Measurements from ENCODE around the gene MTCH1.

The MTCH1 gene

DNA sequence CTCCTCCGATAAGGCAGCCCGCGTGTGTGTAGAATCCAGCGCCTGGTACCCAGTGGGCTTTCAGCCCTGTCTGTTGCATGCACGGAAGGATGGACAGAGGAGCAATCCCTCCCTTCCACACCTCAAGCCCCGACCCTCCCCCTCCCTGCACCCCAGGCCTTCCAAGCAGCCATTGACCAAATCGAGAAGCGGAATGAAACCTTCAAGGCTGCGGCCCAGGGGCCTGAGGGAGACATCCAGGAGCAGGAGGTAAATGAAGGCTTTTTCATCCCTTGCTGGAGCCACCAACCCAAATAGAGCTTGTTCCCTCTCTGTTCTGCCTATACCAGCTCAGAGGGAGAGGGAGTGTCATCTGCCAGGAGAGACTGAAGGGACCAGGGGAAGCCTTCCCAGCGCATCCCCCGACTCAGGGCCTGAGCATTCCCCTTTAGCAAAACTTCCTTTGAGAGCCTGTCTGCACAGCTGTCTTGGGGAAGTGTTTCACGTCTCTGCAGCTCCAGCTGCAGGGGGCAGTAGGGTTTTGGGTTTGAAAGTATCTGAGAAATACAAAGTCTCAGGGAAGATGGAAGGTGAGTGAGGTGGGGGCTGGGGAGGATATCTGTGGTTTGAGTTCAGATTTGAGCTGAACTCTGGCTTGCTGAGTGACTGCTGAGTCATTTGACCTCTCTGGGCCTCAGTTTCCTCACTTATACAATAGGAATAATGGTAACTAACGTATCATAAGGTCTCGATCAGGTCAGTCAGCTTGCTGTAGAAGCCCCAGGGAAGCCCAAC lies 35.5 kb upstream of the MTCH1 start:
- no peaks in the 10 kb centered on the region for H3K9me3 Mint-ChIP-seq
- no peaks in the 10 kb centered on the region for H3K36me3 Mint-ChIP-seq (ENCODE audit: low read depth)
- peak overlapping the region; percentile 72 for H3K27ac Mint-ChIP-seq

DNA sequence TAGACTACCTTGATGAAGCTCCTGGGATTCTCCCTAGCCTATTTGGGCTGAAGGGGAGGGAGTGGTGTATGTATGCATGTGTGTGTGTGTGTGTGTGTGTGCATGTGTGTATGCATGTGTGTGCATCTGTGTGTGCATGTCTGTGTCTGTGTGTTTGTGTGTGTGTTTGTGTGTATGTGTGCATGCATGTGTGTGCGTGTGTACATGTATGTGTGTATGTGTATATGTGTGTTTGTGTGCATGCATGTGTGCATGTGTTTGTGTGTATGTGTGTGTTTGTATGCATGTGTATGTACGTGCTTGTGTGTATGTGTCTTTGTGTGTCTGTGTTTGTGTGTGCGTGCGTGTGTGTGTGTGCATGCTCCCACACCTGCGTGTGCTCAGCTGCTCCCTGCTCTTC lies 34.8 kb upstream of the MTCH1 start:
- Mint-ChIP-seq H3K27ac (no peak overlapping the region), H3K27me3 (no peaks in the 10 kb centered on the region)

More for the DNA sequence above, 35.5 kb upstream of the MTCH1 start:
- H3K4me1 Mint-ChIP-seq (ENCODE audit: low read depth): peaks cover 71% of the 10 kb centered on the region
- no peak overlapping the region for H3K4me3 Mint-ChIP-seq
- peak; percentile 68 for DNase-seq
- no peaks in the 10 kb centered on the region for H3K27me3 Mint-ChIP-seq

DNA sequence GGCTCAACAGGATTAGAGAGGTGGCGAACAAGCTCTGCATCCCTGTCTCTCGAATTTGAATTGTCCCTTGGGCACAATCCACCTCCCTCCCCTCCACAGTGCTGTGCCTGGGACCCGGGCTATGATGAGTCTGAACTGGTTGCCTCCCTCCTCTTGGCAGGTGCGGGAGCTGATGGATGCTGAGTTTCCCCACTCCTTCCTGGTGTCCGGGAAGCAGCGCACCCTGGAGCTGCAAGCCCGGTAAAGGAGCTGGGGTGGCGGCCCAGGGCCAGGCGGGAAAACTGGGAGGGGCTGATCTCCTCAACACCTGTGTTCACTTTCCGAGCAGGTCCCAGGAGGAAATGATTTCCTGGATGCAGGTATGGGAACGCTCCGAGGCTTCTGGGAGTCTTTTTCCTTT lies 34.4 kb upstream of the MTCH1 start:
- Mint-ChIP-seq H3K4me1 (ENCODE audit: low read depth) (peaks cover 61% of the 10 kb centered on the region), H3K4me3 (no peak overlapping the region)

More for the DNA sequence above, 34.8 kb upstream of the MTCH1 start:
- no peak for DNase-seq
- peaks cover 65% of the 10 kb centered on the region for H3K4me1 Mint-ChIP-seq (ENCODE audit: low read depth)
- H3K9me3 Mint-ChIP-seq: no peaks in the 10 kb centered on the region
- no peak overlapping the region for H3K4me3 Mint-ChIP-seq
- no peaks in the 10 kb centered on the region for H3K36me3 Mint-ChIP-seq (ENCODE audit: low read depth)

DNA sequence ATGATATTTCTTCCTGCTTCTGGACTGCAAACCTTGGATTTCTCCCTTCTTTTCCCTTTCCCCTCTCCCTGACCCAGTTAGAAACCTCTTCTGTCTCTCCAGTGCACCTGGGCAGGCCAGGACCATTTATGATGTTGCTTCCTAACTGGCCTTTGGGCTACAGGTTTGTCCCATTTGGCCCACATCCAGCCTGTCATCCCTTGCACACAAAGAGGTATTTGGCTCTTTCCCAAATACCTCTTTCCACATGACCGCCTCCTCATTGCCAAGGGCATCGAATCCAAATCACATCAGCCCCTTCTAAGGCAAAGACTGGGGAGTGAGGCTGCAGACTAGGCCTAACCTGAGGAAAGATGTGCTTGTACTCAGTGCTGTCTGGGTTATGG lies 33.1 kb upstream of the MTCH1 start:
- Mint-ChIP-seq H3K9me3 (no peaks in the 10 kb centered on the region), H3K27me3 (no peaks in the 10 kb centered on the region), H3K4me1 (ENCODE audit: low read depth) (peaks cover 50% of the 10 kb centered on the region), H3K4me3 (no peak overlapping the region), H3K27ac (peak overlapping the region; percentile 45), H3K36me3 (ENCODE audit: low read depth) (no peaks in the 10 kb centered on the region)
- no peak for DNase-seq

More for the DNA sequence above, 34.4 kb upstream of the MTCH1 start:
- Mint-ChIP-seq H3K27ac (no peak overlapping the region), H3K9me3 (no peaks in the 10 kb centered on the region), H3K27me3 (no peaks in the 10 kb centered on the region), H3K36me3 (ENCODE audit: low read depth) (no peaks in the 10 kb centered on the region)
- DNase-seq: no peak

DNA sequence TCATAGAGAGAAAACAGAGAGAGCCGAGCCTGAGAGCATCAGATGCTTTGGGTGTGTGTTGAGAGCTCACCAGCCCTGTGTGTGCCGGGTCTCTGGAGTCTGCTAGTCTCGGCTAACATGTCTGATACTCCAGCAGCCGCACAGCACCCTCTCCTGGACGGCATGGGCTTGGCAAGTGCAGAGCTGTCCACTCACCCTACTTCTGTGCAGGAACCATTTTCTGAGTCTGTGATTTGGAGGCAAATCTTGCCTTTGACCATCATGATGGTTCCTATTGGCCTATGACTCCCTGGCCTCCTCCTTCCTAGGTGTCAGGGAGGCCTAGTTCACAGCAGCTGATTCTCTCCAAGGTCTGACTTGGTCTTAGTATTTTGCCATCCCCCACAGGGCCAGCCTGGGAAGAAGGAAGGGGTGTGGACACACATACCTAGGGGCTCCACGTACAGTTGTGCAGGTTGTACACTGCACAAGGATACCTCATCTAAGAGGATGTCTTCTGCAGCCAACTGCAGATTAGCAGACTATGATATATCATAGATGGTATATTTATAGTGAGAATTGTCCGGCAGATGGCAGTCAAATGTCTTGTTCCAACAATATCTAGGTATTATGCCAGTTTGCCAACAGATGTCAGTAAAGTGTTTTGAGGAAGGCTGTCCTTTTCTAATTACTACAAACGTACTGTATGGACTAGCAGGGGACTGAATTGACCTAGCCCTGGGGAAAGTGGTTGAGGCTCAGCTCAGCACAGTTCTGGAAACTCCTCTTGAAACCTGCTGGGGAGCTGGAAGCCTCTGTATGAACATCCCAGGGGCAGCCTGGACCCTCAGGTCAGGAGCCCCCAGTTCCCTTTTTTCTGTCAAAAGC lies 32.4 kb upstream of the MTCH1 start:
- no peak overlapping the region for H3K4me3 Mint-ChIP-seq
- peaks cover 44% of the 10 kb centered on the region for H3K4me1 Mint-ChIP-seq (ENCODE audit: low read depth)

DNA sequence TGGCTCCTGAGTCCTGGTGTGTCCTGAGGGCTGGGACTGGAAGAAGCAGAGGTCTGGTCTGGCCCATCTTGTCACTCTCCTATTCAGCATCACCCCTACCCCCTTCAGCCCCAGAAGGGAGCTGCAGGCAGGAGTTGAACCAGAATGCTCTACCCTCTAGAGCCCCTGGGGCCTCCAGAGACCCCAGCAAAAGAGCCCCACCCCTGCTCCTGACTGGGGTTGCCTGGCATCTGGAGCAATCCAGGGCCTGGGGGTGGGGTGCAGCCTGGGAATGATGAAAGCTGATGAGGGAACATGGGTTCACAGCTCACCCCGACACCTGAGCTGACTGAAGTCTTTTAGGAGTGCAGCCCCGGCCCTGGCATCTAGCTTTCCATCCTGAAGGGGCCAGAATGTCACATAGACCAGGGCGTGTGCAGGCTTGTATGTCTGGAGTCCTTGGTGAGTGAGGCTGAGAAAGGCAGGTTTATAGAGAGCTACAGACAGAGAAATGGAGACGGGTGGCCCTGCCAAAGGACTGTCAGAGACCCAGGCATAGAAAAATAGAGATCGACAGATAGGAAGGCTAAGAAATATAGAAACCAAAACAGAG lies 31.7 kb upstream of the MTCH1 start:
- Mint-ChIP-seq H3K27me3 (no peaks in the 10 kb centered on the region), H3K27ac (peak overlapping the region; percentile 3), H3K36me3 (ENCODE audit: low read depth) (no peaks in the 10 kb centered on the region), H3K4me3 (no peak overlapping the region), H3K4me1 (ENCODE audit: low read depth) (peaks cover 36% of the 10 kb centered on the region), H3K9me3 (no peaks in the 10 kb centered on the region)
- DNase-seq: no peak

More for the DNA sequence above, 32.4 kb upstream of the MTCH1 start:
- Mint-ChIP-seq H3K9me3 (no peaks in the 10 kb centered on the region), H3K27ac (peak overlapping the region; percentile 45), H3K36me3 (ENCODE audit: low read depth) (no peaks in the 10 kb centered on the region), H3K27me3 (no peaks in the 10 kb centered on the region)
- peak; percentile 90 for DNase-seq

DNA sequence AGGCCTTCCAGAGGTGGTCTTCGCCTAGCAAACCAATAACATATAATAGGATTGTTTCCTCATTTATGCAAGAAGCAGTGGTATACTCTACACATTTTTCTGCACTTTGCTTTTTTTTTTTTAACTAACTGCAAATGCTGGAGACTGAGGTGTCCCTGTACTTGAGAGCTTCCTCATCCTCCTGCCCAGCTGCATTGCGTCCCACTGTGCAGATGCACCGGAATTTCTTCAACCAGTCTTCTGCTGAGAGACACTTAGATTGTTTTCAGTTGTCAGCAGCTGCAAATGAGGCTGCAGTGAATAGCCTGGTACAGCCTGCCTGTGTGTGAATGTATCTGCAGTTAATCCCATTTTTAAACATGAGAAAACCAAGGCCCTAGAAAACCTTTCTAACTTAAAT lies 31.0 kb upstream of the MTCH1 start:
- no peak for DNase-seq
- Mint-ChIP-seq H3K36me3 (ENCODE audit: low read depth) (no peaks in the 10 kb centered on the region), H3K27me3 (no peaks in the 10 kb centered on the region), H3K27ac (no peak overlapping the region), H3K4me1 (ENCODE audit: low read depth) (peaks cover 29% of the 10 kb centered on the region), H3K9me3 (no peaks in the 10 kb centered on the region), H3K4me3 (no peak overlapping the region)

DNA sequence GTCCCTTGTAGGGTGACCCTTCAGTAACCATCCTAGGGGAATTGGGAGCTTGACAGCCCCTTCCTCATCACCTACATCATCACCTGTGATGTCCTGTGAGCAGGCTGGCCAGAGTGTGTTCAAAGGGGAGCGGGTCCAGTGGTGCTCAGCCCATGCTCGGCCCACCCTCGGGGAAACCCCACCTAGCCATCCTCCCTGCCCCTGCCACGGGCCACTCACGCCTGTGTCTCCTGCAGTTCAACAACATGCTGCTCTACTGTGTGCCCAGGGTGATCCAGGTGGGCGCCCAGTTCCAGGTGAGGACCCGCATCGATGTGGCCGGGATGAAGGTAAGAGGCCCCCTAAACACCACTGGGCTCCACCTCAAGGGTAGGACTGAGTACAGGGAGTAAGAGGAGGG lies 29.5 kb upstream of the MTCH1 start:
- Mint-ChIP-seq H3K9me3 (no peaks in the 10 kb centered on the region), H3K4me3 (no peak overlapping the region), H3K27me3 (no peaks in the 10 kb centered on the region), H3K4me1 (ENCODE audit: low read depth) (peaks cover 19% of the 10 kb centered on the region), H3K27ac (no peak overlapping the region), H3K36me3 (ENCODE audit: low read depth) (no peaks in the 10 kb centered on the region)
- no peak for DNase-seq

DNA sequence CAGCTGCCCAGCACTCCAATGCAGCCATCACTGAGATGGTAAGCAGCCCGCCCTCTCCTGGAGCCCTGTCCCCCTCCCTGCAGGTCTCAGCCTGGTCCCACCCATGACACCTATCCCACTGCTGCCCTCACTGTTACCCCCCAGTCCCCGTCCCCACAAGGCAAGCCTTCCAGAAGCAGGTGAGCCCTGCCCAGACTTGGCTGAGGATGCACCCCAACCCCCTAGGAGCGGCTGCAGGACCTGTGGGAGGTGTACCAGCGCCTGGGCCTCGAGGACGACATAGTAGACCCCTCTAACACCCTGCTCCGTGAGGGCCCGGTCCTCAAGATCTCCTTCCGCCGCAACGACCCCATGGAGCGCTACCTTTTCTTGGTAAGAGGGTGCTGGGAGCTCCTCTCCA lies 28.7 kb upstream of the MTCH1 start:
- Mint-ChIP-seq H3K4me1 (ENCODE audit: low read depth) (peaks cover 19% of the 10 kb centered on the region), H3K27me3 (no peaks in the 10 kb centered on the region), H3K36me3 (ENCODE audit: low read depth) (no peaks in the 10 kb centered on the region), H3K9me3 (no peaks in the 10 kb centered on the region), H3K4me3 (no peak overlapping the region), H3K27ac (no peak overlapping the region)
- DNase-seq: no peak

DNA sequence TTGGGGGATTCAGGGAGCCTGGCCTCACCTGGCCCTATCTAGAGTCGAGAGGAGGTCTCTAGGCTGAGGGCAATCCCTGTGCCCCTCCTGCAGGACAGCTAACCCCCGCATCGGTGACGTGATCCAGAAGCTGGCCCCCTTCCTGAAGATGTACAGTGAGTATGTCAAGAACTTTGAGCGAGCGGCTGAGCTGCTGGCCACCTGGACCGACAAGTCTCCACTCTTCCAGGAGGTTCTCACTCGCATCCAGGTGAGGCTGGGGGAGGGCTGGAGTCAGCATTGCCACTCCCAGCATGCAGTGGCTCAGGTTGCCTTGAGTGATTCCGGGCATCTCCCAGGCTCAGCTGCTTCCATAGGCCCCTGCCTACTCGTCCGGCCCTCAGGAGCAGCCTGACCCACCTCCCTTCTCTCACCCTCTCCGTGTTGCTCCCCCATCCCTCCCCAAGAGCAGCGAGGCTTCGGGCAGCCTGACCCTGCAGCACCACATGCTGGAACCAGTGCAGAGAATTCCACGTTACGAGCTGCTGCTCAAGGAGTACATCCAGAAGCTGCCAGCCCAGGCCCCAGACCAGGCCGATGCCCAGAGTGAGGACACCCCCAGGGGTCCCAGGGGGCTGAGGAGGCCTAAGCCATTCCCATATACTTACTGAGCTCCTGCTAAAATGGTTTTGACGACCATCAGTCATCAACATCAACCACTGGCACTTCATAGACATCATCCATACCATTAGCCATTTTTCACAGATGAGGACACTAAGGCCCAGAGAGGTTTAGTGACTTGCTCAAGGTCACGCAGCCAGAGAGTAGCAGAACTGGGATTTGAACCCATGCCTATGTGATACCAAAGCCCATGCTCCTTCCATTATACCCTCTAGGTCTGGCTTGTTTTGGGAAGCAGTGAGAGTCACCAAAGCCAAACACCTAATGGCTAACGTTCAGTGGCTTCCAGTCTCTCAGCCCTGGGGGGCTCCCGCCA lies 27.8 kb upstream of the MTCH1 start:
- H3K36me3 Mint-ChIP-seq (ENCODE audit: low read depth): no peaks in the 10 kb centered on the region
- H3K27ac Mint-ChIP-seq: no peak overlapping the region
- peaks cover 12% of the 10 kb centered on the region for H3K4me1 Mint-ChIP-seq (ENCODE audit: low read depth)
- no peaks in the 10 kb centered on the region for H3K9me3 Mint-ChIP-seq
- H3K4me3 Mint-ChIP-seq: no peak overlapping the region
- H3K27me3 Mint-ChIP-seq: no peaks in the 10 kb centered on the region
- DNase-seq: no peak

DNA sequence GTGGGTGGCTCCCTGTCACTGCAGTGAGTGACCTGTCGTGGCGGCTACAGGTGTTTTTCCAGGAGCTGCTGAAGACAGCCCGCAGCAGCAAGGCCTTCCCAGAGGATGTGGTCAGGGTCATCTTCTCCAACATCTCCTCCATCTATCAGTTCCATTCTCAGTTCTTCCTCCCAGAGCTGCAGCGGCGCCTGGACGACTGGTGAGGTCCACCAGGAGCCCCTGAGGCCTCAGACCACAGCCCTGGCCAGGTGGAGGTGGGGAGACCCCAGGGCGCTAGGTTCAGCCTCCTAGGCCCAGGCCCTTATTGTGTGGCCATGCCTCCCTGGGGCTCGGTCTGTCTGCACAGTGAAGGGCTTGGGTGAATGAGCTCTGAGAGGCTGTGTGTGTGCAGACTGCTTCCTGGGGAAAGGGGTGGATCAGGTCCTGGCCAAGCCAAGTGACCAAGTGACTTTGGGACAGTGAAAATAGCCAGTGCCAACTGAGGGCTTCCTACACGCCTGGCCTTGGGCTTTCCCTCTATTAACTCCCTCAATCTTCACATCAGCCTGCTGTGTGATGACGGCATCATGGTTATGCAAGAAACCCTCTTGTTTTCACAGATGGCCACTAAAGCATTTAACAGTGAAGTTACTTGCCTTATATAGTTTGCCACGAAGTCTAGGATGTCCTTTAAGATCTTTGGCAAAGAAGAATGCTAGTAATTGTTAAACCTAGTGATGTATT lies 25.8 kb upstream of the MTCH1 start:
- no peak for DNase-seq
- H3K27me3 Mint-ChIP-seq: no peaks in the 10 kb centered on the region
- no peak overlapping the region for H3K4me3 Mint-ChIP-seq
- no peaks in the 10 kb centered on the region for H3K36me3 Mint-ChIP-seq (ENCODE audit: low read depth)
- H3K9me3 Mint-ChIP-seq: no peaks in the 10 kb centered on the region
- H3K27ac Mint-ChIP-seq: no peak overlapping the region
- H3K4me1 Mint-ChIP-seq (ENCODE audit: low read depth): peaks cover 2% of the 10 kb centered on the region

DNA sequence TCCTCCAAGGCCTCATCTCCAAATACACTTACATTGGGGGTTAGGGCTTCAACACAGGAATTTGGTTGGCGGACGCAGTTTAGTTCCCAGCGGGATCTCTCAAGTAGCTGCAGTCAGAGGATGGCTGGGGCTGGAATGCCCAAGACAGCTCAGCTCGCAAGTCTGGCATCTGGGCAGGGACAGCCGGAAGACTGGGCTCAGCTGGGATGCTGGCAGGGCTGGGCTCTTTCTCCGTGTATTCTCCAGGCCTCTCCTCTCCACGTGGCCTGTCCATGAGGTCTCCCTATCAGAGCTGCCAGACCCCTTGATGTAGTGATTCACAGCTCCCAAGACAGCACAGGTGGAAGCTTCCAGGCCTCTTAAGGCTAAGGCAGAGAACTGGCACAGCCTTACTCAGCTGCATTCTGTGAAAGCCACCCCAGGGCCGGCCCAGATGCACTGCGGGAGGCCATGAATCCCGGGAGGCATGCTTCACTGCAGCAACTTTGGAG lies 24.5 kb upstream of the MTCH1 start:
- Mint-ChIP-seq H3K27ac (no peak overlapping the region), H3K4me3 (no peak overlapping the region), H3K27me3 (no peaks in the 10 kb centered on the region), H3K36me3 (ENCODE audit: low read depth) (no peaks in the 10 kb centered on the region), H3K9me3 (no peaks in the 10 kb centered on the region), H3K4me1 (ENCODE audit: low read depth) (peaks cover 16% of the 10 kb centered on the region)
- DNase-seq: no peak
